ENCODE measurements around the gene RRP7A. TPM values are rescaled to one million over a fixed set of nuclear protein-coding genes. Genes with fewer than 3 reads are reported as not detected.

Gene RRP7A
- total and polyA plus RNA-seq, 2 of the 13 experiments (the other 11 are each of a cell fraction or from before 2014, with no cell fraction given) = 15.3 to 41.6 TPM

GRCh38 chr22:42471441-42471840 is 48.2 kb downstream of the RRP7A start:
- intact Hi-C loops (cut with micrococcal nuclease; ENCODE audit: unreplicated experiment) (no loop called here), in situ Hi-C loops (cut with HindIII; ENCODE audit: extremely low pct_ligation_motif_present, low pct_unique_long_range_greater_than_20kb) (no loop called here)
- Histone ChIP-seq H3K79me2 (ENCODE audit: insufficient read depth, low read length) (no peaks in the 10 kb centered on the region), H2AFZ (ENCODE audit: low read length) (no peak overlapping the region), H3K9ac (ENCODE audit: insufficient read depth, low read depth, low read length) (no peak overlapping the region), H3K27me3 (ENCODE audit: control insufficient read depth in 1 of 2, insufficient read depth in 2 of 2, low read length in 2 of 2) (peaks cover 0 to 4% of the 10 kb centered on the region in 2 experiments; a peak in 3 of 5 replicates), H3K4me1 (ENCODE audit: insufficient read depth, low read length) (no peaks in the 10 kb centered on the region), H3K27ac (ENCODE audit: extremely low read length, insufficient read depth, low read length) (no peak overlapping the region), H3K4me3 (replicated peaks in 1 of 3; ENCODE audit: insufficient read depth in 1 of 3, low read depth in 2 of 3, low read length in 3 of 3) (no peak overlapping the region), H3K9me3 (ENCODE audit: low read length) (no peaks in the 10 kb centered on the region), H3K4me2 (ENCODE audit: low read depth, low read length) (no peak overlapping the region), H3K36me3 (replicated peaks in 1 of 2; ENCODE audit: control insufficient read depth in 1 of 2, insufficient read depth in 2 of 2, low read length in 2 of 2) (no peaks in the 10 kb centered on the region), H4K20me1 (ENCODE audit: insufficient read depth, low read length) (no peaks in the 10 kb centered on the region)
- ChIA-PET POLR2A (no interaction called here), CTCF (ENCODE audit: low intra/inter-chr PET ratio, low total read pairs) (no interaction called here)
- no TSS peak for BruUV-seq (replicated peaks)
- ATAC-seq = no peak
- no peak for TF ChIP-seq ZNF512 (CRISPR knock-in tag; IDR thresholded peaks at IDR 0.05)
- TF ChIP-seq ZZZ3 (CRISPR knock-in tag; IDR thresholded peaks at IDR 0.05; ENCODE audit: borderline replicate concordance) = no peak
- TF ChIP-seq CAMTA2 (CRISPR knock-in tag; IDR thresholded peaks at IDR 0.05; ENCODE audit: borderline replicate concordance) = no peak
- TF ChIP-seq PPARG (CRISPR knock-in tag; conservative IDR thresholded peaks at IDR 0.05) = no peak
- DNase-seq (ENCODE audit: low spot score) = no peak
- WGBS (ENCODE audit: low lambda C conversion rate) = 18% methylated on average over 1 of the region's 1 CpG
- no peak for FAIRE-seq

- Histone ChIP-seq H3K4me2 (ENCODE audit: low read depth, low read length) (no peak overlapping the region), H3K27ac (ENCODE audit: extremely low read length, insufficient read depth, low read length) (no peak overlapping the region), H3K79me2 (ENCODE audit: insufficient read depth, low read length) (no peaks in the 10 kb centered on the region), H3K36me3 (replicated peaks in 1 of 2; ENCODE audit: control insufficient read depth in 1 of 2, insufficient read depth in 2 of 2, low read length in 2 of 2) (no peaks in the 10 kb centered on the region), H3K9me3 (ENCODE audit: low read length) (no peaks in the 10 kb centered on the region), H3K9ac (ENCODE audit: insufficient read depth, low read depth, low read length) (no peak overlapping the region), H2AFZ (ENCODE audit: low read length) (no peak overlapping the region), H3K4me1 (ENCODE audit: insufficient read depth, low read length) (no peaks in the 10 kb centered on the region), H4K20me1 (ENCODE audit: insufficient read depth, low read length) (no peaks in the 10 kb centered on the region), H3K4me3 (replicated peaks in 1 of 3; ENCODE audit: insufficient read depth in 1 of 3, low read depth in 2 of 3, low read length in 3 of 3) (no peak overlapping the region), H3K27me3 (ENCODE audit: control insufficient read depth in 1 of 2, insufficient read depth in 2 of 2, low read length in 2 of 2) (peaks cover 0 to 4% of the 10 kb centered on the region in 2 experiments; a peak in 3 of 5 replicates)
- 20% methylated on average over 4 of the region's 4 CpGs for WGBS (ENCODE audit: low lambda C conversion rate)
- CTCF ChIA-PET (ENCODE audit: low intra/inter-chr PET ratio, low total read pairs) = no interaction called here
- DNase-seq (ENCODE audit: low spot score) (no peak), FAIRE-seq (no peak), ATAC-seq (no peak)
- POLR2A ChIA-PET = no interaction called here
- TF ChIP-seq HMGXB4 (CRISPR knock-in tag; IDR thresholded peaks at IDR 0.05; ENCODE audit: borderline replicate concordance in 1 of 2, low read depth in 1 of 2) (no peak), MAFG (CRISPR knock-in tag; IDR thresholded peaks at IDR 0.05) (no peak), MBNL3 (CRISPR knock-in tag; conservative IDR thresholded peaks at IDR 0.05) (no peak), TRIM24 (CRISPR knock-in tag; IDR thresholded peaks at IDR 0.05) (no peak), GMEB2 (CRISPR knock-in tag; IDR thresholded peaks at IDR 0.05; ENCODE audit: low read depth) (no peak), IKZF4 (CRISPR knock-in tag; IDR thresholded peaks at IDR 0.05; ENCODE audit: borderline replicate concordance, low read depth, not compliant biosample characterization) (no peak)
- BruUV-seq (replicated peaks) = no TSS peak
- in situ Hi-C loops (cut with HindIII; ENCODE audit: extremely low pct_ligation_motif_present, low pct_unique_long_range_greater_than_20kb) = no loop called here
- intact Hi-C loops (cut with micrococcal nuclease; ENCODE audit: unreplicated experiment) = no loop called here
Observed at GRCh38 chr22:42470366-42471082, 49.1 kb downstream of the RRP7A start.
